DOHH2 (cell line): ENCODE results near the gene ADAM10.

Experiments used
- H3F3A ChIP-seq: fragments of 200-600 bp; sonication (generic), shearing (Covaris generic); 2 replicates; pipeline ENCODE4 v1.6.0; 2016; ENCODE audit warnings: antibody characterized with exemption, mild to moderate bottlenecking; ENCODE audit not compliant: control insufficient read depth, insufficient read depth
- H3K27ac ChIP-seq: fragments of 200-600 bp; sonication (generic); 2 replicates; pipeline ENCODE4 v1.5.1; 2014; ENCODE audit warnings: low read depth, mild to moderate bottlenecking, low read length, moderate library complexity
- H3K27me3 ChIP-seq: fragments of 200-600 bp; sonication (generic); 2 replicates; pipeline ENCODE4 v1.6.1; 2014; ENCODE audit warnings: mild to moderate bottlenecking, low read length, mixed read lengths; ENCODE audit not compliant: control insufficient read depth
- H3K36me3 ChIP-seq: fragments of 200-600 bp; sonication (generic); 2 replicates; pipeline ENCODE4 v1.6.1; 2014; ENCODE audit warnings: mild to moderate bottlenecking, low read length, moderate library complexity, mixed read lengths; ENCODE audit not compliant: control insufficient read depth
- H3K4me1 ChIP-seq: fragments of 200-600 bp; sonication (generic); 2 replicates; pipeline ENCODE4 v1.6.1; 2014; ENCODE audit warnings: mild to moderate bottlenecking, low read length, mixed read lengths; ENCODE audit not compliant: control insufficient read depth
- H3K4me2 ChIP-seq: fragments of 200-600 bp; sonication (generic); 2 replicates; pipeline ENCODE4 v1.6.0; 2014; ENCODE audit warnings: mild to moderate bottlenecking, low read length, moderate library complexity
- H3K4me3 ChIP-seq: fragments of 200-600 bp; sonication (generic); 2 replicates; pipeline ENCODE4 v1.5.1; 2014; ENCODE audit warnings: mild to moderate bottlenecking, low read length, mixed read lengths
- H3K79me2 ChIP-seq: fragments of 200-600 bp; sonication (generic); 2 replicates; pipeline ENCODE4 v1.6.1; 2014; ENCODE audit warnings: mild to moderate bottlenecking, low read length, mixed read lengths; ENCODE audit not compliant: control insufficient read depth
- H3K9me2 ChIP-seq: fragments of 200-600 bp; sonication (generic); replicated peaks from 2 replicates; pipeline ENCODE4 v1.6.1; 2014; ENCODE audit warnings: mild to moderate bottlenecking, low read length, mixed read lengths; ENCODE audit not compliant: control insufficient read depth
- H3K9me3 ChIP-seq: fragments of 200-600 bp; sonication (generic); 2 replicates; pipeline ENCODE4 v1.6.1; 2014; ENCODE audit warnings: antibody characterized with exemption, low read length, mixed read lengths; ENCODE audit not compliant: control insufficient read depth, insufficient read depth
- H4K20me1 ChIP-seq: fragments of 200-600 bp; sonication (generic); 2 replicates; pipeline ENCODE4 v1.6.0; 2014; ENCODE audit warnings: low read depth, mild to moderate bottlenecking, antibody characterized with exemption, low read length, moderate library complexity; ENCODE audit not compliant: control insufficient read depth, insufficient read depth
- EZH2phosphoT487 ChIP-seq: fragments of 200-600 bp; sonication (generic); IDR thresholded peaks from 2 replicates; pipeline ENCODE4 v1.6.1; 2017; ENCODE audit warnings: borderline replicate concordance, mild to moderate bottlenecking, antibody characterized with exemption, low read length, moderate library complexity, mixed read lengths
- TF ChIP-seq, protein P1 (sequence below): fragments of 200-600 bp; sonication (generic); IDR thresholded peaks from one replicate; pipeline ENCODE4 v1.5.1; 2014; ENCODE audit warnings: antibody characterized with exemption, mild to moderate bottlenecking, low read depth, low read length; ENCODE audit not compliant: poor library complexity, severe bottlenecking

Gene ADAM10

DNA sequence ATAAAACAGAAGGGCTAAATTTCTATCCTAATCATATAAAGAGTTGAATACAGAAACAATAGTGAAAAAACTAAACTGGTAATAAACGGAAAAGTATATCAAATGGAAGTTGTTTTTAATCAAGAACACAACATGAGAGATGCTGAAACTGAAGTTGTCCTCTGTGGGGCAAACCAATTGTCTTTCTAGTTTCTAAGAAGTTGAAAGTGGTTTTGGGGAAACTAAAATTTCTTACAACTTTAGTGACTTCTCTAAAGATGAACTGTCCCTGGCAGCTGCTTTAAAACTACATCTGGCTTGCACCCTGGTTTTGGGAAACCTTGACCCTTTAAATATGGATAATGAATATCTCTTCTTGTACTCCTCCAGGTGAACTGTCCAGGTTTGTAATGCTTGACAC is 155.6 kb downstream of the ADAM10 start:
- Histone ChIP-seq H3K9me3 (no peaks in the 10 kb centered on the region), H3K4me3 (no peak overlapping the region), H3K27me3 (no peaks in the 10 kb centered on the region), H3K4me2 (no peak overlapping the region), H3K36me3 (peaks cover 15% of the 10 kb centered on the region), H3K27ac (no peak overlapping the region), H3K4me1 (no peaks in the 10 kb centered on the region), H3K79me2 (no peaks in the 10 kb centered on the region), H4K20me1 (no peaks in the 10 kb centered on the region), H3F3A (no peaks in the 10 kb centered on the region), H3K9me2 (no peaks in the 10 kb centered on the region)
- TF ChIP-seq, protein P1, sequence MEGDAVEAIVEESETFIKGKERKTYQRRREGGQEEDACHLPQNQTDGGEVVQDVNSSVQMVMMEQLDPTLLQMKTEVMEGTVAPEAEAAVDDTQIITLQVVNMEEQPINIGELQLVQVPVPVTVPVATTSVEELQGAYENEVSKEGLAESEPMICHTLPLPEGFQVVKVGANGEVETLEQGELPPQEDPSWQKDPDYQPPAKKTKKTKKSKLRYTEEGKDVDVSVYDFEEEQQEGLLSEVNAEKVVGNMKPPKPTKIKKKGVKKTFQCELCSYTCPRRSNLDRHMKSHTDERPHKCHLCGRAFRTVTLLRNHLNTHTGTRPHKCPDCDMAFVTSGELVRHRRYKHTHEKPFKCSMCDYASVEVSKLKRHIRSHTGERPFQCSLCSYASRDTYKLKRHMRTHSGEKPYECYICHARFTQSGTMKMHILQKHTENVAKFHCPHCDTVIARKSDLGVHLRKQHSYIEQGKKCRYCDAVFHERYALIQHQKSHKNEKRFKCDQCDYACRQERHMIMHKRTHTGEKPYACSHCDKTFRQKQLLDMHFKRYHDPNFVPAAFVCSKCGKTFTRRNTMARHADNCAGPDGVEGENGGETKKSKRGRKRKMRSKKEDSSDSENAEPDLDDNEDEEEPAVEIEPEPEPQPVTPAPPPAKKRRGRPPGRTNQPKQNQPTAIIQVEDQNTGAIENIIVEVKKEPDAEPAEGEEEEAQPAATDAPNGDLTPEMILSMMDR: no peak

DNA sequence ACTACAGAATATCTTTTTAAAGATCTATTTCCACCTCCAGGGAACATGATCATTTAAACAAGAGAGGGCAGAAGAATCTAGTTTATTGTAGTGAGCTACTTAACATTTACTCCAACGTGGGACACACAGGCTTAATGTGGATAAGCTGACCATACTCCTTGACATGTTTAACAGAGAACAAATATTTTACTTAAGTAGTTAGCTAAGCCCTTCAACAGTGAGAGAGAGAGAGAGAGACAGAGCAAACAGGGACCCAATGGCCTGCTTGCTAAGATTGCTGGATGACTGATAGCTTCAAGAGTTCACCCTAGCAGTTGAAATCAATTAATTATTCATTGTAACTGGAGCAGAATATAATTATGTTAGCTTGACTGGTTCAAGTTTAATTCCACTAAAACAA is 158.6 kb downstream of the ADAM10 start:
- H3K4me3 ChIP-seq: no peak overlapping the region
- H3K4me2 ChIP-seq: no peak overlapping the region
- no peaks in the 10 kb centered on the region for H3K9me3 ChIP-seq
- H3F3A ChIP-seq: no peaks in the 10 kb centered on the region
- no peaks in the 10 kb centered on the region for H3K9me2 ChIP-seq
- no peaks in the 10 kb centered on the region for H3K27me3 ChIP-seq
- TF ChIP-seq, protein P1: no peak
- TF ChIP-seq EZH2phosphoT487: no peak
- peaks cover 5% of the 10 kb centered on the region for H3K4me1 ChIP-seq
- no peak overlapping the region for H3K27ac ChIP-seq
- no peaks in the 10 kb centered on the region for H4K20me1 ChIP-seq
- peaks cover 2% of the 10 kb centered on the region; the same call in 1 of the 2 replicates for H3K36me3 ChIP-seq
- H3K79me2 ChIP-seq: no peaks in the 10 kb centered on the region

DNA sequence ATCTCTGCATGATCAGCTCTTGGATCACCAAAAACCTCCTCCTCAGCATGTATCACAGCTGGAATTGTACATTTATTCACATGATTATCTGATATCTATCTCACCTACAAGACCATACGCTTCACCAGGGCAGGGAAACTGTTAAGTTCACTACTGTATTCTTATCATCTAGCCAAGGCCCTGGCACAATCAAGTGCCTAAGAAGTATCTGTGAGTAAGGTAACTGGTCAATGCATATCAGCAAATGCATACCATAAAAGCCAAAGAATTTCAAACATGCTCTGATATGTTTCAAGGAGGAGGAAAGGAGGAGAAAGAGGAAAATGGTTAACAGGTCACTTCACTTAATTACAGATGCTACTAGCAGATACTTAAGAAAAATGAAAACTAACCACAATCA is 159.3 kb downstream of the ADAM10 start:
- Histone ChIP-seq H3K79me2 (no peaks in the 10 kb centered on the region), H4K20me1 (no peaks in the 10 kb centered on the region), H3K9me2 (no peaks in the 10 kb centered on the region), H3K4me3 (no peak overlapping the region), H3K36me3 (peaks cover 2% of the 10 kb centered on the region; the same call in 1 of the 2 replicates), H3F3A (no peaks in the 10 kb centered on the region), H3K4me1 (peaks cover 11% of the 10 kb centered on the region), H3K27me3 (no peaks in the 10 kb centered on the region), H3K27ac (no peak overlapping the region), H3K9me3 (no peaks in the 10 kb centered on the region), H3K4me2 (no peak overlapping the region)
- TF ChIP-seq EZH2phosphoT487: no peak
- TF ChIP-seq, protein P1: no peak

GRCh38 chr15:58589047-58589446 is 160.5 kb downstream of the ADAM10 start:
- H3K4me1 ChIP-seq: peaks cover 12% of the 10 kb centered on the region
- no peaks in the 10 kb centered on the region for H3K79me2 ChIP-seq
- H4K20me1 ChIP-seq: no peaks in the 10 kb centered on the region
- H3K36me3 ChIP-seq: peaks cover 2% of the 10 kb centered on the region; the same call in 1 of the 2 replicates
- no peaks in the 10 kb centered on the region for H3K9me2 ChIP-seq
- no peak overlapping the region for H3K4me2 ChIP-seq
- no peaks in the 10 kb centered on the region for H3K27me3 ChIP-seq
- H3K9me3 ChIP-seq: no peaks in the 10 kb centered on the region; the same call in 1 of the 2 replicates
- no peaks in the 10 kb centered on the region for H3F3A ChIP-seq
- TF ChIP-seq, protein P1: no peak
- no peak for TF ChIP-seq EZH2phosphoT487
- no peak overlapping the region for H3K4me3 ChIP-seq
- H3K27ac ChIP-seq: no peak overlapping the region
